ENCODE measurements around the gene ZNF217. TPM values are rescaled to one million over a fixed set of nuclear protein-coding genes. Genes with fewer than 3 reads are reported as not detected.

ZNF217 gene
- total and polyA plus RNA-seq, 10 of the 15 experiments (the other 5 are each of a cell fraction or from before 2014, with no cell fraction given) = 8.5 to 76.6 (median 40.6) TPM

GRCh38 chr20:53643031-53643832, 49.6 kb upstream of the ZNF217 start (continued):
- TF ChIP-seq BCL3 (IDR thresholded peaks at IDR 0.05; ENCODE audit: borderline replicate concordance, insufficient read depth, low read depth, low read length, poor library complexity, severe bottlenecking) (no peak), SMAD5 (IDR thresholded peaks at IDR 0.05; ENCODE audit: low read depth) (0 out of 2 replicates have a peak, but pooled peaks have one; percentile 33), BCLAF1 (IDR thresholded peaks at IDR 0.05) (no peak), RFX5 (IDR thresholded peaks at IDR 0.05; ENCODE audit: low read depth, low read length) (0 out of 2 replicates have a peak, but pooled peaks have one; percentile 8), EGR1 (IDR thresholded peaks at IDR 0.05; ENCODE audit: borderline replicate concordance in 1 of 2, low read depth in 2 of 2, low read length in 2 of 2) (peak in 1 of 2 experiments; percentile 35; a peak in 1 of 3 replicates), SPI1 (IDR thresholded peaks at IDR 0.05; ENCODE audit: borderline replicate concordance, insufficient read depth, low read depth, low read length) (peak; percentile 60; the same call in 1 of the 2 replicates), MAX (IDR thresholded peaks at IDR 0.05; ENCODE audit: low read depth, low read length) (0 out of 2 replicates have a peak, but pooled peaks have one; percentile 26), YBX1 (IDR thresholded peaks at IDR 0.05) (no peak), NFIC (IDR thresholded peaks at IDR 0.05; ENCODE audit: low read depth, low read length) (peak; percentile 86), USF2 (IDR thresholded peaks at IDR 0.05; ENCODE audit: borderline replicate concordance, low read depth, low read length) (no peak), SREBF1 (IDR thresholded peaks at IDR 0.05; ENCODE audit: low read length) (no peak), USF1 (IDR thresholded peaks at IDR 0.05; ENCODE audit: borderline replicate concordance, extremely low read length, insufficient read depth, low read depth, low read length) (no peak), CEBPB (IDR thresholded peaks at IDR 0.05; ENCODE audit: borderline replicate concordance in 1 of 2, low read depth in 2 of 2, low read length in 2 of 2) (no peak), BRCA1 (IDR thresholded peaks at IDR 0.05; ENCODE audit: low read depth, low read length) (no peak), ZBED1 (IDR thresholded peaks at IDR 0.05; ENCODE audit: borderline replicate concordance) (peak; percentile 57; the same call in 1 of the 2 replicates), TBL1XR1 (IDR thresholded peaks at IDR 0.05; ENCODE audit: low read depth, low read length) (0 out of 2 replicates have a peak, but pooled peaks have one; percentile 35), CEBPZ (IDR thresholded peaks at IDR 0.05; ENCODE audit: low read depth, low read length) (no peak), STAT3 (IDR thresholded peaks at IDR 0.05; ENCODE audit: low read depth, low read length) (no peak)

Measured in GM12878 (cell line).